EH (cell line): ENCODE measurements around the gene SAMD8.
"Not testable (repeated sequence)": the region's sequence is repeated elsewhere in the genome, so short reads cannot be mapped to it uniquely, and the experiment has no call there.

Experiments
- DNase-seq: peaks from one replicate; pipeline ENCODE4 v3.0.0-alpha.2; 2015; ENCODE audit warnings: low read depth

Gene SAMD8

DNA sequence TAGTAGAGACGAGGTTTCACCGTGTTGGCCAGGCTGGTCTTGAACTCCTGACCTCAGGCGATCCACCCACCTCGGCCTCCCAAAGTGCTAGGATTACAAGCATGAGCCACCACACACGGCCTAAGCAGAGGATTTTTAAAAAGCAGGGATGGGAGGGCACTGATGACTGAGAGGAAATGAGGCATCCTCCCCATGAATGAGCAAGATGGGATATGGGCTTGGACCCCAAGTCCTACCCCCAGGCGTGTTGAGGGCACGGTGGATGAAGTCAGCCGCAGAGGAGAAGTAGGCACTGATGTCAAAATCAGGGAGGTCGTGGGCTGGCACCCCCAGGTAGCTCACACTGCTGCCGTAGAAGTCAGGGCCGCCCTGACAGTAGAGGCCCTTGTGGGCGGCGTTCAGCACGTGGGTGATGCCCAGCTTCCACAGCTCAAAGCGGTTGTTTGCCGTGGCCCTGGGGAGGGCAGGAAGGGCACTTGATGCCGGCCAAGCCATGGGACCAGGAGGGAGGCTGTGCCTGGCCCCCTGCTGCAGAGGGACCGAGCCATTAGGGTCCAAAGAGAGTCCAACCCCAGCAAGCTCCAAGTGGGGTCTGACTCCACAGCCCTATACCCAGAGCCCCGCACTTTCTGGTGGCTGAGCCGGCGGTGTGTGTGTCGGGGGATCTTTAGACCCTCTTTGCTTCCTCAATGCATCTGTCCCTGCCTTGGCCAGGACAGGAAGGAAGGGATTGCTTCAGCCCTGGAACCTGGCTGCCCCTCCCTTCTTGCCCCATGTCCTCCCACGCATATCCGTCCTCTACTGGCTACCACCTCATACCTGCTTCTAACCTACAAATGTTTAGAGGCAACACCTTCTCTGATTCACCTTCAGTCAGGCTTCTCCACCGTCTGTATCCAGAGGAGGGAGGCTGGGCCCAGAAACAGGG, 3.4 kb upstream of the SAMD8 start:
- DNase-seq: no peak

DNA sequence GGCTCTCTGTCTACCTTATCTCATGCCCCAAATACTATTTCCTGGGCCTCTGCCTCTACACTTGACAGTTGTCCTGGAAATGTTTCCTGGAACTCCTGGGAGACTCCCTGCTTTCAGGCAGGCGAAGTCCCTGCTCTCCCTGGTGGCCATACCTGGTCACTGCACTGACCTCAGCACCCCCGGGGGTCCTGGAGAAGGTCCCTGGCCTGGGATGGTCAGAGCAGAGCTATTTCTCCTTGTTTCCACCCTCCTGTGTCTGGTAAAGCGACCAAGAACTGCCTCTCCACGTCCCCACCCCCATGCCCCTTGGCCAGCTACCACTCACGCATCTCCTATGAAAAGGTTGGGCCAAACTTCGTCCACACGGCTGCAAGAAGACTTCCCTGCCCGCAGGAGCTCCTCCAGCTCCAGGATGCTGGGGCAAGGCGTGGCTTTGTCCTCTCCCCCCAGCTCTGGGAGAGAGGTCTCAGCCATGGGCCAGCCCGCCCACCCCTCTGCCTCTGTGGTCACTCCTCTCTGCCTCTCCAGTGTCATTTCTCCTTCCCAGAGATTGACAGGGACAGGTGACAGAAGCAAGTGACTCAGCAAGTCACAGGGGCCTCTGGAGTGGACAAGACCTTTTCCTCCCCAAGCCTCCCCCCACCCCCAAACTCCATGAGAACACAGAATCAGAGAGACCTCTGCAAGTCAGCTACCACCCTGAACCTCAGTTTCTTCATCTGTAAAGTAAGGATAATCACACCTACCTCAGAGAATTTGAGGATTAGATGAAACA, 2.6 kb upstream of the SAMD8 start:
- DNase-seq: peak; percentile 27

DNA sequence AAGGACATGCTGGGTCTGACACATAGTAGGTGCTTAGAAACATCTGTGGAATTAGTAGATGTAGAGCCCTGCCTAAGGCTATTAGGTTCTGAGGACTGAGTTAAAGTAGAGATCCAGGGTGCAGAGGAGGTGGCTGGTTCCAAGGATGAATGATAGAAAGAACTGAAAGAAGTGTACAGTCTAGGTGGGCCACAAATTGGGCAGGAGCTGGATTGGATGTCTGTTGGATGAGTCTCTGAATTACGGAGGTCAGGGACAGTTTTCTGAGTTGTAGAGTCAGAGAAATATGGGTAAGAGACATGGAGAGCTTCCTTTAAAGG, 2.0 kb upstream of the SAMD8 start:
- DNase-seq: no peak

GRCh38 chr10:75110006-75110632, 1.3 kb upstream of the SAMD8 start:
- no peak for DNase-seq

GRCh38 chr10:75111907-75112679, 637 bp downstream of the SAMD8 start:
- peak; percentile 66 for DNase-seq

- DNase-seq: peak; percentile 67
Measured at GRCh38 chr10:75115137-75115536, 3.7 kb downstream of the SAMD8 start.

- peak; percentile 59 for DNase-seq
Measured at GRCh38 chr10:75116941-75117775, 5.7 kb downstream of the SAMD8 start.

- peak; percentile 40 for DNase-seq
Measured at GRCh38 chr10:75117995-75118394, 6.5 kb downstream of the SAMD8 start.

- not testable (repeated sequence) for DNase-seq
Measured at GRCh38 chr10:75119444-75120066, 8.1 kb downstream of the SAMD8 start.

- no peak for DNase-seq
Measured at GRCh38 chr10:75121322-75121721, 9.9 kb downstream of the SAMD8 start.

GRCh38 chr10:75122505-75122904, 11.0 kb downstream of the SAMD8 start:
- DNase-seq: no peak

GRCh38 chr10:75123088-75123682, 11.7 kb downstream of the SAMD8 start:
- DNase-seq: no peak

DNA sequence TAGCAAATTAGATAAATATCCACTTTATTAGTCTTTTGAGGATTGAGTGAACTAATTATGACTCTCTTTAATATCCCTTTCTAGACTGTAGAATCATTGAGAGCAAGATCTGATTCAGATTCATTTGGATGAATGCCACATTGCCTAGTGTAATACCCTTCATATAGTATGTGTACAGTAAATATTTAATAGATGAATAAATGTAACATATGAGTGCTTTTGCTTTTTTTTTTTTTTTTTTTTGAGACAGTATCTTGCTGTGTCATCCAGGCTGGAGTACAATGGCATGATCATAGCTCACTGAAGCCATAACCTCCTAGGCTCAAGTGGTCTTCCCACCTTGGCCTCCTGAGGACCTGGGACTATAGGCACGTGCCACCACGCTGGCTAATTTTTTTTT, 14.8 kb downstream of the SAMD8 start:
- no peak for DNase-seq

DNA sequence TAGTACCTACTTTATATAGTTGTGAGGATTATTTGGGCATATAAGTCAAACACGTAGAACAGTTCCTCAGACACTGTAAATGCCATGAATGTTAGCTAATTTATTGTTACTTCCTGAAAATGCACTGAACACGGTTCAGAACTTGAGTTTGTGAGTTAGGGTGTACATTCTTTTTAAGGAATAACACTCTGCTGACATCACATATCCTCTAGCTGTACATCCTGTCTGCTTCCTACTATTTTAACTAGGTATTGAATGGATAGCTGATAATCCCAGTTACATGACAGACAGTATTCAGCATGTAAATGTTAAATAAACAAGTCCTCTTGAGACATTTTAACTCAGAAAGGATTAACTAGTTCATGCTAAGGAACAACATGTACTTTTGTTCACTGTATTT, 16.0 kb downstream of the SAMD8 start:
- peak; percentile 74 for DNase-seq

GRCh38 chr10:75128985-75129384, 17.5 kb downstream of the SAMD8 start:
- DNase-seq: not testable (repeated sequence)

DNA sequence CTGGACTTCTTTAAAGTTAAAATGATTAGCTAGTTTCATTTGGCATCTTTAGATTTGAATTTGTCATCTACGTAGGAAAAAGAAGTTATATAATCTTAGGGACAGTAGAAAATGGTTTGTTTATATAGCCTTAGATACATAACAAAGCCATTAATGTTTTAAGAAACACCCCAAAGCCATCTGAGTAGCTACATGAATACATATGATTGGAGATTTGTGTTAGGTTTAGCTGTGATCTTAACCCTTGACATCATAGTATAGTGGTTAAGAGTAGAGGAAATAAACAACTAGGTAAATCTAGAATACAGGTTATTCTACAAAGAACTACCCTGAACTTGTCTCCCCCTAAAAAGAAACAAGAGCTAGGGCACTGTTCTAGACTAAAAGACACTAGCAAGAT, 18.1 kb downstream of the SAMD8 start:
- DNase-seq: no peak

DNA sequence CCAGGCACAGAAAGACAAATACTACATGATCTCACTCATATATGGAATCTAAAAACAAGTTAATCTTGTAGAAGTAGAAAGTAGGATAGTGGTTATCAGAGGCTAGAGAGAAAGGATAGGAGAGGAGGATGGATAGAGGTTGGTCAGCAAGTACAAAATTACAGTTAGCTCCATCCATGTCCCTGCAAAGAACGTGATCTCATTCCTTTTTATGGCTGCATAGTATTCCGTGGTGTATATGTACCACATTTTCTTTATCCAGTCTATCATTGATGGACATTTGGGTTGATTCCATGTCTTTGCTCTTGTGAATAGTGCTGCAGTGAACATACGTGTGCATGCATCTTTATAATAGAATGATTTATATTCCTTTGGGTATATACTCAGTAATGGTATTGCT, 22.2 kb downstream of the SAMD8 start:
- DNase-seq: not testable (repeated sequence)

DNA sequence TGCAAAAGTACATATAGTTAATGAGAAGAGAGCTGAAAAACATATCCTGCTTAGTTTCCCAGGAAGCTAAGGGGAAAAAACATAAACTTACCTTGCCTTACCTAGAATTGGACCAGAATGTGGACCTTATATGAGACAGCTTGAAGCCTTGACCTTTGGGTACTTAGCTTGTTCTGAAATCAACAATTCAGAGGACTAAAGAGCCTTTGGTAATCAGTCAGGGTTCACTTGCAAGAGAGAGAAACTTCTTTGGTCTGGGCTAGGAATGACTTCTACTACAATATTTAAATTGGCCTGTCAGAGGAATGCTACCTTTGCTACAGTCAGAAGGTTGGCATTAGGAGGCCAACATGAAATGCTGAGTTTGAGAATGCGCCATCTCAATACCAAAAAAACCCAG, 24.9 kb downstream of the SAMD8 start:
- DNase-seq: no peak

- peak; percentile 57 for DNase-seq
Measured at GRCh38 chr10:75137533-75138438, 26.3 kb downstream of the SAMD8 start.
